H1 (cell line): ENCODE data around the gene MYH3. TPM values are rescaled to one million over a fixed set of nuclear protein-coding genes. Genes with fewer than 3 reads are reported as not detected.

Source experiments
- CTCF ChIA-PET: fragments of 300-600 bp; sonication (Branson Sonifier 250); formaldehyde crosslinking; loops from one replicate; lab custom pipeline; 2021; ENCODE audit not compliant: partially characterized antibody; lab: Charles Lee
- POLR2A ChIA-PET: fragments of 300-600 bp; sonication (Branson Sonifier 250); formaldehyde crosslinking; loops from one replicate; lab custom pipeline; 2021; ENCODE audit warnings: inconsistent platforms; ENCODE audit not compliant: partially characterized antibody; lab: Charles Lee
- DNase-seq, 2 experiments: peaks; one replicate each; pipeline versions ENCODE4 v3.0.0 to v3.0.0-alpha.2; 2010 to 2022; ENCODE audit warnings: low spot score in 2 of 2, low read depth in 1 of 2, mixed read lengths in 1 of 2
- FAIRE-seq: peaks from 2 replicates; lab custom pipeline; 2011; peaks lifted over from hg19 to GRCh38; lab: Jason Lieb, UNC
- H2AFZ ChIP-seq: 2 replicates; pipeline ENCODE4 v1.8.1; 2012; ENCODE audit warnings: low read length, inconsistent platforms
- H2AK5ac ChIP-seq: 2 replicates; pipeline ENCODE4 v1.6.1; 2013; ENCODE audit warnings: low read depth, low read length
- H2BK120ac ChIP-seq: replicated peaks from 2 replicates; pipeline ENCODE3; 2013; ENCODE audit warnings: low read depth, low read length, inconsistent platforms
- H2BK12ac ChIP-seq: 2 replicates; pipeline ENCODE4 v1.6.1; 2013; ENCODE audit warnings: low read depth, low read length
- H2BK15ac ChIP-seq: 2 replicates; pipeline ENCODE4 v1.6.1; 2013; ENCODE audit warnings: low read length
- H2BK20ac ChIP-seq: 2 replicates; pipeline ENCODE4 v1.6.1; 2013; ENCODE audit warnings: low read length
- H2BK5ac ChIP-seq: 2 replicates; pipeline ENCODE4 v1.6.1; 2013; ENCODE audit warnings: low read depth, low read length
- H3K14ac ChIP-seq: 2 replicates; pipeline ENCODE4 v1.6.1; 2013; ENCODE audit warnings: inconsistent platforms; ENCODE audit not compliant: insufficient read length
- H3K18ac ChIP-seq: 2 replicates; pipeline ENCODE4 v1.6.1; 2013; ENCODE audit warnings: low read length; ENCODE audit errors: extremely low read depth
- H3K23ac ChIP-seq: 2 replicates; pipeline ENCODE4 v1.6.1; 2013; ENCODE audit warnings: inconsistent platforms; ENCODE audit not compliant: insufficient read length
- H3K23me2 ChIP-seq: 2 replicates; pipeline ENCODE4 v1.6.1; 2013; ENCODE audit warnings: low read depth, low read length
- H3K27ac ChIP-seq: 2 replicates; pipeline ENCODE4 v1.6.1; 2011; ENCODE audit warnings: low read depth, low read length, inconsistent platforms
- H3K27me3 ChIP-seq, 4 experiments: replicated peaks in 1 of 4; 1 replicate in 1 of 4; 2 replicates in 3 of 4; pipeline versions ENCODE4 v1.6.1 to v1.8.1; 2011 to 2013; ENCODE audit warnings: low read length in 3 of 4, mild to moderate bottlenecking in 3 of 4, inconsistent platforms in 2 of 4, mixed read lengths in 2 of 4, moderate library complexity in 1 of 4; ENCODE audit not compliant: control insufficient read depth in 3 of 4, insufficient read depth in 3 of 4; ENCODE audit errors: extremely low read depth in 1 of 4
- H3K36me3 ChIP-seq, 4 experiments: 2 replicates each; pipeline versions ENCODE4 v1.6.1 to v1.8.1; 2011 to 2013; ENCODE audit warnings: mild to moderate bottlenecking in 4 of 4, low read length in 3 of 4, moderate library complexity in 2 of 4, control low read depth in 1 of 4, inconsistent platforms in 1 of 4; ENCODE audit not compliant: insufficient read depth in 4 of 4, control insufficient read depth in 2 of 4
- H3K4ac ChIP-seq: replicated peaks from 2 replicates; pipeline ENCODE3; 2013; ENCODE audit warnings: low read length, low read depth, mixed read lengths, inconsistent platforms; ENCODE audit not compliant: insufficient read length
- H3K4me1 ChIP-seq, 4 experiments: replicated peaks in 1 of 4; 1 replicate in 1 of 4; 2 replicates in 3 of 4; pipeline versions ENCODE4 v1.6.1 to v1.8.1; 2011 to 2013; ENCODE audit warnings: low read length in 3 of 4, inconsistent platforms in 2 of 4, mixed read lengths in 1 of 4; ENCODE audit not compliant: insufficient read depth in 4 of 4, control insufficient read depth in 3 of 4
- H3K4me2 ChIP-seq, 2 experiments: 2 replicates each; pipeline versions ENCODE4 v1.6.1 to v1.8.1; 2011 to 2013; ENCODE audit warnings: low read depth in 2 of 2, low read length in 2 of 2, control low read depth in 1 of 2, inconsistent platforms in 1 of 2, mild to moderate bottlenecking in 1 of 2; ENCODE audit not compliant: insufficient read depth in 1 of 2
- H3K4me3 ChIP-seq, 4 experiments: fragments of 200-600, 300-600 bp in 1 of 4; sonication (generic), shearing (Covaris generic), sonication (Bioruptor Twin) in 1 of 4; 2 replicates each; pipeline versions ENCODE4 v1.5.1 to v1.8.1; 2011 to 2016; ENCODE audit warnings: low read length in 4 of 4, low read depth in 3 of 4, control low read depth in 2 of 4, inconsistent platforms in 2 of 4, mild to moderate bottlenecking in 2 of 4, mixed read lengths in 1 of 4, moderate library complexity in 1 of 4; ENCODE audit not compliant: insufficient read depth in 2 of 4; ENCODE audit errors: extremely low read depth in 1 of 4
- H3K56ac ChIP-seq: replicated peaks from 2 replicates; pipeline ENCODE3; 2013; ENCODE audit warnings: low read depth, mild to moderate bottlenecking, mixed read lengths, low read length, inconsistent platforms; ENCODE audit not compliant: insufficient read length
- H3K79me1 ChIP-seq: 2 replicates; pipeline ENCODE4 v1.6.1; 2013; ENCODE audit warnings: low read depth, low read length, control low read depth
- H3K79me2 ChIP-seq, 2 experiments: 2 replicates each; pipeline versions ENCODE4 v1.6.1 to v1.8.1; 2012 to 2013; ENCODE audit warnings: low read length in 2 of 2, mild to moderate bottlenecking in 2 of 2, inconsistent platforms in 1 of 2; ENCODE audit not compliant: insufficient read depth in 2 of 2, control insufficient read depth in 1 of 2
- H3K9ac ChIP-seq, 4 experiments: replicated peaks in 1 of 4; 1 replicate in 1 of 4; 2 replicates in 3 of 4; pipeline versions ENCODE4 v1.6.1 to v1.8.1; 2011 to 2013; ENCODE audit warnings: low read depth in 3 of 4, low read length in 3 of 4, control low read depth in 2 of 4, mild to moderate bottlenecking in 2 of 4, moderate library complexity in 2 of 4, inconsistent platforms in 1 of 4; ENCODE audit errors: extremely low read depth in 1 of 4
- H3K9me3 ChIP-seq, 2 experiments: 2 replicates each; pipeline versions ENCODE4 v1.6.1 to v1.8.1; 2012 to 2013; ENCODE audit warnings: mild to moderate bottlenecking in 2 of 2, moderate library complexity in 2 of 2, control low read depth in 1 of 2, inconsistent platforms in 1 of 2, low read depth in 1 of 2, low read length in 1 of 2, mixed read lengths in 1 of 2; ENCODE audit not compliant: insufficient read depth in 2 of 2
- H4K20me1 ChIP-seq, 2 experiments: replicated peaks in 1 of 2; 2 replicates each; pipeline versions ENCODE3 to v1.8.1; 2011 to 2013; ENCODE audit warnings: inconsistent platforms in 2 of 2, low read length in 2 of 2, mild to moderate bottlenecking in 1 of 2; ENCODE audit not compliant: insufficient read depth in 2 of 2, control insufficient read depth in 1 of 2
- H4K5ac ChIP-seq: 2 replicates; pipeline ENCODE4 v1.6.1; 2013; ENCODE audit warnings: low read length, low read depth, mixed read lengths, inconsistent platforms; ENCODE audit not compliant: insufficient read length
- H4K8ac ChIP-seq: 2 replicates; pipeline ENCODE4 v1.8.0; 2013; ENCODE audit warnings: mild to moderate bottlenecking, moderate library complexity, low read length, inconsistent platforms; ENCODE audit not compliant: insufficient read depth; ENCODE audit errors: extremely low read depth
- H4K91ac ChIP-seq: replicated peaks from 2 replicates; pipeline ENCODE3; 2013; ENCODE audit warnings: low read length, mixed read lengths, inconsistent platforms; ENCODE audit not compliant: insufficient read length
- CTCF ChIP-seq, 3 experiments: IDR thresholded peaks; 1 replicate in 2 of 3; 2 replicates in 1 of 3; pipeline versions ENCODE4 v1.5.1 to v1.6.1; 2011; ENCODE audit warnings: low read length in 3 of 3, mild to moderate bottlenecking in 3 of 3, inconsistent platforms in 2 of 3, low read depth in 1 of 3, moderate library complexity in 1 of 3; ENCODE audit not compliant: insufficient read depth in 1 of 3; ENCODE audit errors: control extremely low read depth in 1 of 3
- RAD21 ChIP-seq, 2 experiments: IDR thresholded peaks in 1 of 2; conservative IDR thresholded peaks in 1 of 2; 2 replicates each; pipeline ENCODE4 v1.6.1; 2011; ENCODE audit warnings: low read depth in 2 of 2, low read length in 2 of 2, improper control_type of control experiment in 1 of 2, inconsistent platforms in 1 of 2, mild to moderate bottlenecking in 1 of 2, moderate library complexity in 1 of 2
- SUZ12 ChIP-seq: fragments of 200-600 bp; sonication (generic); IDR thresholded peaks from 2 replicates; pipeline ENCODE4 v1.6.1; 2012; ENCODE audit warnings: mild to moderate bottlenecking, inconsistent platforms, low read length, moderate library complexity, mixed read lengths
- TAF1 ChIP-seq: IDR thresholded peaks from 2 replicates; pipeline ENCODE4 v1.6.1; 2011; ENCODE audit warnings: mild to moderate bottlenecking, low read depth, low read length
- WGBS, 2 experiments: shearing (Covaris generic) in 1 of 2; methylation state at CpG; one replicate each; pipeline versions ENCODE4 v1.1.6 to v1.1.7; 2013 to 2015; ENCODE audit warnings: low lambda C conversion rate in 2 of 2, mixed read lengths in 2 of 2, inconsistent platforms in 1 of 2, low coverage in 1 of 2, missing lambda C conversion rate in 1 of 2; ENCODE audit not compliant: insufficient replicate concordance in 2 of 2, insufficient coverage in 1 of 2, insufficient read length in 1 of 2; ENCODE audit errors: extremely low coverage in 1 of 2, missing lambda C conversion rate in 1 of 2; 5-methylcytosine and 5-hydroxymethylcytosine counted together
- polyA plus RNA-seq, 7 experiments: library from polyadenylated mRNA; depleted of rRNA in 3 of 7; stranded (reverse) in 5 of 7; unstranded in 2 of 7; fragments of >200 nt in 5 of 7; fragments of 200-250 nt in 2 of 7; gene quantifications; 1 replicate in 5 of 7; 2 replicates in 1 of 7; 4 replicates in 1 of 7; pipeline versions ENCODE4 v1.2.1 to v1.2.3, GENCODE V29; 2011 to 2013; ENCODE audit warnings: missing spikeins in 2 of 7, mixed read lengths in 2 of 7
- total RNA-seq: library from RNA; stranded (reverse); fragmentation: NEBNext Ultra II Directional; extraction: Animal tissue kit (Norgen Biotek cat#: 25700); gene quantifications from 2 replicates; pipeline ENCODE4 v1.2.1, GENCODE V29; 2021

The MYH3 gene
- total and polyA plus RNA-seq, 2 of the 8 experiments (the other 6 are each of a cell fraction or from before 2014, with no cell fraction given) = 0.65 to 1.8 TPM

DNA sequence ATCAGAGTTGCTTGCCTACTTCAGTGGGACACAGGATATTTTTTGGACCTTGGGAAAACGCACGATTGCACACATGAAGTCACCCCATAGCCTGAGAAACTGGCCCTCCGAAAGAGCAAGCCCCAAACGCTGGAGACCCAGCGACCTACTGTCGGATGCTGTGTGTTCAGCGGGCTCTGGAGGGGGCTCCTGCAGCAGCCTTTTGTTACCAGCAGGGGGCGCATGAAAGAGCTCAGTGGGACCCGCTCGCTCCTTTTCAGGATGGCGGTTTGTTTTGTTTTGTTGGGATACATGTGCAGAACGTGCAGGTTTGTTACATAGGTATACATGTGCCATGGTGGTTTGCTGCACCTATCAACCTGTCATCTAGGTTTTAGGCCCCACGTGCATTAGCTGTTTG is 28.4 kb downstream of the MYH3 start:
- Histone ChIP-seq H2BK12ac (no peak overlapping the region), H3K14ac (no peak overlapping the region), H2AFZ (no peak overlapping the region), H3K79me2 (no peaks in the 10 kb centered on the region), H3K27me3 (no peaks in the 10 kb centered on the region), H3K27ac (no peak overlapping the region), H3K9me3 (no peaks in the 10 kb centered on the region), H3K36me3 (no peaks in the 10 kb centered on the region; a peak in 1 of 8 replicates), H4K5ac (no peak overlapping the region), H3K4ac (no peak overlapping the region), H3K4me1 (no peaks in the 10 kb centered on the region), H2BK120ac (no peak overlapping the region), H3K23me2 (peaks cover 1% of the 10 kb centered on the region; the same call in 1 of the 2 replicates), H2AK5ac (no peak overlapping the region), H3K9ac (no peak overlapping the region), H4K91ac (no peak overlapping the region), H2BK5ac (no peak overlapping the region), H4K20me1 (no peaks in the 10 kb centered on the region), H3K23ac (no peak overlapping the region), H3K4me3 (no peak overlapping the region), H4K8ac (no peak overlapping the region), H3K4me2 (no peak overlapping the region), H2BK15ac (no peak overlapping the region), H3K56ac (no peak overlapping the region), H3K79me1 (no peaks in the 10 kb centered on the region), H3K18ac (no peak overlapping the region), H2BK20ac (no peak overlapping the region)
- FAIRE-seq (no peak), DNase-seq (peak in 1 of 2 experiments; percentile 83)
- ChIA-PET CTCF (interaction anchor here (0.6 to 21.3 kb wide), 33 partner anchors 12 to 381 kb away, joined by 3 to 323 read pairs (median 4); partner anchors contain the start of genes ADPRM and SCO1), POLR2A (interaction anchor here (0.5 to 0.6 kb wide), 2 partner anchors 14 to 1481 kb away, joined by 3 to 4 read pairs; no protein-coding TSS in a partner anchor)
- TF ChIP-seq TAF1 (no peak), RAD21 (IDR thresholded peaks at IDR 0.05 in 1 of 2, conservative IDR thresholded peaks at IDR 0.05 in 1 of 2; ENCODE audit: low read depth in 2 of 2, low read length in 2 of 2) (peak in 1 of 2 experiments; percentile 35; a peak in 3 of 4 replicates), CTCF (IDR thresholded peaks at IDR 0.05; ENCODE audit: control extremely low read depth in 1 of 3, insufficient read depth in 1 of 3, low read depth in 1 of 3, low read length in 3 of 3) (peak; percentile 64 to 80 (median 80)), SUZ12 (no peak)
- 68% methylated on average over 13 of the region's 13 CpGs; no CpG with 5 or more reads in 1 of the 2 experiments for WGBS, 2 experiments
